ENCODE results near the gene TMEM50B.
"Not testable (repeated sequence)": the region's sequence is repeated elsewhere in the genome, so short reads cannot be mapped to it uniquely, and the experiment has no call there.

TMEM50B gene

GRCh38 chr21:33479679-33480480 is at the start of gene TMEM50B:
Gene TMEM50B (minus strand): TSS chr21:33479974. CDS start chr21:33468885, 11,089 bp downstream.
- in situ Hi-C loops (cut with MboI; ENCODE audit: low sequenced_read_pairs) = no loop called here

- in situ Hi-C loops (cut with MboI; ENCODE audit: low sequenced_read_pairs) = loop anchor here (10.0 kb wide), 1 partner anchor 62 kb away; the partner anchor contains the start of gene DONSON
Measured at GRCh38 chr21:33522953-33523349, 43.2 kb upstream of the TMEM50B start.

GRCh38 chr21:33522297-33522952 is 42.7 kb upstream of the TMEM50B start:
- in situ Hi-C loops (cut with MboI; ENCODE audit: low sequenced_read_pairs) = loop anchor here (10.0 kb wide), 1 partner anchor 62 kb away; the partner anchor contains the start of gene DONSON

- in situ Hi-C loops (cut with MboI; ENCODE audit: low sequenced_read_pairs) = no loop called here
Measured at GRCh38 chr21:33518899-33519298, 39.1 kb upstream of the TMEM50B start.

- in situ Hi-C loops (cut with MboI; ENCODE audit: low sequenced_read_pairs) = no loop called here
Measured at GRCh38 chr21:33514229-33514628, 34.5 kb upstream of the TMEM50B start.

- in situ Hi-C loops (cut with MboI; ENCODE audit: low sequenced_read_pairs) = no loop called here
Measured at GRCh38 chr21:33512481-33512880, 32.7 kb upstream of the TMEM50B start.

- in situ Hi-C loops (cut with MboI; ENCODE audit: low sequenced_read_pairs) = no loop called here
Measured at GRCh38 chr21:33511639-33512038, 31.9 kb upstream of the TMEM50B start.

GRCh38 chr21:33510826-33511225 is 31.1 kb upstream of the TMEM50B start:
- in situ Hi-C loops (cut with MboI; ENCODE audit: low sequenced_read_pairs) = no loop called here

GRCh38 chr21:33507003-33507402 is 27.2 kb upstream of the TMEM50B start:
- in situ Hi-C loops (cut with MboI; ENCODE audit: low sequenced_read_pairs) = not testable (repeated sequence)

- in situ Hi-C loops (cut with MboI; ENCODE audit: low sequenced_read_pairs) = no loop called here
Measured at GRCh38 chr21:33505833-33506232, 26.1 kb upstream of the TMEM50B start.

GRCh38 chr21:33496345-33496744 is 16.6 kb upstream of the TMEM50B start:
- in situ Hi-C loops (cut with MboI; ENCODE audit: low sequenced_read_pairs) = no loop called here

GRCh38 chr21:33495743-33496142 is 16.0 kb upstream of the TMEM50B start:
- in situ Hi-C loops (cut with MboI; ENCODE audit: low sequenced_read_pairs) = no loop called here

- in situ Hi-C loops (cut with MboI; ENCODE audit: low sequenced_read_pairs) = no loop called here
Measured at GRCh38 chr21:33493756-33494155, 14.0 kb upstream of the TMEM50B start.

- in situ Hi-C loops (cut with MboI; ENCODE audit: low sequenced_read_pairs) = no loop called here
Measured at GRCh38 chr21:33492571-33492970, 12.8 kb upstream of the TMEM50B start.

GRCh38 chr21:33491373-33492102 is 11.8 kb upstream of the TMEM50B start, which contains the start of gene DNAJC28:
Gene DNAJC28 (minus strand): TSS chr21:33491716. CDS start chr21:33489393, 2,323 bp downstream.
- in situ Hi-C loops (cut with MboI; ENCODE audit: low sequenced_read_pairs) = no loop called here

- in situ Hi-C loops (cut with MboI; ENCODE audit: low sequenced_read_pairs) = no loop called here
Measured at GRCh38 chr21:33490991-33491372, 11.2 kb upstream of the TMEM50B start.

- in situ Hi-C loops (cut with MboI; ENCODE audit: low sequenced_read_pairs) = no loop called here
Measured at GRCh38 chr21:33488936-33489335, 9.2 kb upstream of the TMEM50B start.

- in situ Hi-C loops (cut with MboI; ENCODE audit: low sequenced_read_pairs) = no loop called here
Measured at GRCh38 chr21:33487996-33488395, 8.2 kb upstream of the TMEM50B start.

GRCh38 chr21:33481314-33481943 is 1.7 kb upstream of the TMEM50B start:
- in situ Hi-C loops (cut with MboI; ENCODE audit: low sequenced_read_pairs) = no loop called here

- in situ Hi-C loops (cut with MboI; ENCODE audit: low sequenced_read_pairs) = no loop called here
Measured at GRCh38 chr21:33480481-33481103, 818 bp upstream of the TMEM50B start.

All from HL-60/S4 (cell line).